Stimulated activated naive CD8-positive, alpha-beta T cell treated with anti-CD3 and anti-CD28 coated beads, Interleukin-15, amount 100 ng/mL, for 72 hours (primary cell): ENCODE results near the gene LRRC71.
A peak's percentile ranks its signal among the peaks of the same experiment; 100 is the strongest.

Experiments
- ATAC-seq: fragments of 150-1000 bp; cut with Tn5 transposase; 2 replicates; pipeline ENCODE4 v1.10.0; 2021; ENCODE audit warnings: mild to moderate bottlenecking, moderate library complexity
- DNase-seq, 2 donors: peaks; one replicate each; pipeline ENCODE4 v3.0.0; 2021 to 2022
- H3K27ac Mint-ChIP-seq, 2 donors: one replicate each; pipeline ENCODE4 v1.8.0; 2022; ENCODE audit warnings: mild to moderate bottlenecking in 2 of 2, mixed read lengths in 2 of 2, moderate library complexity in 2 of 2
- H3K27me3 Mint-ChIP-seq: one replicate; pipeline ENCODE4 v1.8.0; 2022; ENCODE audit warnings: mixed read lengths
- H3K4me1 Mint-ChIP-seq: one replicate; pipeline ENCODE4 v1.8.0; 2022; ENCODE audit warnings: mild to moderate bottlenecking, mixed read lengths
- H3K4me3 Mint-ChIP-seq, 2 donors: one replicate each; pipeline ENCODE4 v1.8.0; 2022; ENCODE audit warnings: mild to moderate bottlenecking in 2 of 2, mixed read lengths in 2 of 2, moderate library complexity in 1 of 2
- H3K9me3 Mint-ChIP-seq, 2 donors: one replicate each; pipeline ENCODE4 v1.8.0; 2022; ENCODE audit warnings: mixed read lengths in 2 of 2

LRRC71 gene

DNA sequence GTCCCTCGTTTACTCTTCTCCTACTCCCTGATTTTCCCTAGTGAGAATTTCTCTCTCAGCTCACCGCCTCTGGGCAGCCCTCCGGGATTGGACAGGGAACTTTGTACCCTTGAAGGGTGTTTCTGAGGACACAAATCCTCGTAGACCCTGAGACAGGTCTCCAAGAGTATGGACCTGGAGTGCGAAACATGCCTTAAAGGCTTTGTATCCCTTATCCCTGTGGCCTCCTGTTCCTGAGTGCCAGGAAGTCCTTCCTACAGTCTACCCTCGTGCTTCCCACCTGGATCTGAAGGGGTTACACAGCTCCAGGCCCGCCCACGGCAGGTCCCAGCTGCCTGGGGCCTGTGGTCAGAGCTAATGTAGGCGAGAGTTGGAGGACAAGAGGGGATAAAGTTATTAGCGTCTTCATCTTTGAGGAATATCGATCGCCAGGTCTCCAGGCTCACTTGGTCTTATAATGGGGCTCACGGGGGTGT lies 34.5 kb upstream of the LRRC71 start:
- peaks cover 73% of the 10 kb centered on the region for H3K27me3 Mint-ChIP-seq
- ATAC-seq (no peak), DNase-seq (no peak)
- peak overlapping the region in 1 of 2 donors; percentile 16 for H3K27ac Mint-ChIP-seq
- no peak overlapping the region for H3K4me3 Mint-ChIP-seq
- no peaks in the 10 kb centered on the region for H3K9me3 Mint-ChIP-seq
- no peaks in the 10 kb centered on the region for H3K4me1 Mint-ChIP-seq

DNA sequence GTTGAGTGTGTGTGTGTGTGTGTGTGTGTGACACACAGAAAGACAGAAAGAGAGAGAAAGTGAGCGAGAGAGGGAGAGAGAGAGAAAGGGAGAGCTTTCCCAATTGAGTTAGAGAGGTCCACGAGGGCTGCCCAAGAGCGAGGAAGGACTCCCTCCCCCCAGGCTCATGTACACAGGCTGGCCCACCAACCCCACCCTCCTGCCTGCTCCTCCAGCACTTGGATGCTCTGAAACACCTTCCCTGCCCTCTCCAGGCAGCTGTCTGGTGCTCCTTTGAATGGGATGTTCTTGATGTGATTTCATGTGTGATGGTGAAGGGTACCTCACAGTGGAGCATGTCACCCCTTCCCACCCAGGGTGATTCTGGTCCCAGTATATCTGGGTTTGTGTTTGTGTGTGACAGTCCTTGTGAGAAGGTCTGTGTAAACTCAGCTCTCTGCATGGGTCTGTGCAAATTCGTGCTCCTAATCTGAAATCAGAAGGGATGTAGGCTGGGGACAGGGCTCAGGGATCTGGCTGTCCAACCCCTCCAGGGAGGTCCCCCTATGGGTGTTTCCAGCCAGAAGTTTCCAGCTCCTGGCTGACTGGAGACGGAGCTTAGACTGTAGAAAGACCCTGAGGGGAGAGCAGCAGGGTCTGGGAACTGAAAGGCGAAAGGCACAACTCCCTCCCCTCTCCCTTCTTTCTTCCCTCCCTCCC lies 33.7 kb upstream of the LRRC71 start:
- Mint-ChIP-seq H3K27me3 (peaks cover 76% of the 10 kb centered on the region), H3K4me1 (peaks cover 2% of the 10 kb centered on the region), H3K27ac (peak overlapping the region in 1 of 2 donors; percentile 16), H3K9me3 (no peaks in the 10 kb centered on the region), H3K4me3 (no peak overlapping the region)
- ATAC-seq, result no peak
- no peak for DNase-seq

- no peak overlapping the region for H3K4me3 Mint-ChIP-seq
Observed at GRCh38 chr1:156887317-156887716, 33.1 kb upstream of the LRRC71 start.

GRCh38 chr1:156887734-156888133 lies 32.7 kb upstream of the LRRC71 start:
- ATAC-seq (no peak), DNase-seq (no peak)
- peaks cover 8% of the 10 kb centered on the region for H3K4me1 Mint-ChIP-seq
- H3K27me3 Mint-ChIP-seq, result peaks cover 78% of the 10 kb centered on the region
- H3K4me3 Mint-ChIP-seq, result no peak overlapping the region
- H3K9me3 Mint-ChIP-seq, result no peaks in the 10 kb centered on the region
- no peak overlapping the region for H3K27ac Mint-ChIP-seq

More at GRCh38 chr1:156887317-156887716, 33.1 kb upstream of the LRRC71 start:
- ATAC-seq (no peak), DNase-seq (no peak)
- peaks cover 76% of the 10 kb centered on the region for H3K27me3 Mint-ChIP-seq
- H3K4me1 Mint-ChIP-seq, result peaks cover 5% of the 10 kb centered on the region
- H3K9me3 Mint-ChIP-seq, result no peaks in the 10 kb centered on the region
- no peak overlapping the region for H3K27ac Mint-ChIP-seq

- H3K4me3 Mint-ChIP-seq, result no peak overlapping the region
- H3K9me3 Mint-ChIP-seq, result no peaks in the 10 kb centered on the region
- peaks cover 87% of the 10 kb centered on the region for H3K27me3 Mint-ChIP-seq
- peaks cover 14% of the 10 kb centered on the region for H3K4me1 Mint-ChIP-seq
- peak; percentile 35 to 47 for DNase-seq
- ATAC-seq, result no peak
- H3K27ac Mint-ChIP-seq, result no peak overlapping the region
Observed at GRCh38 chr1:156889802-156890580, 30.4 kb upstream of the LRRC71 start.

DNA sequence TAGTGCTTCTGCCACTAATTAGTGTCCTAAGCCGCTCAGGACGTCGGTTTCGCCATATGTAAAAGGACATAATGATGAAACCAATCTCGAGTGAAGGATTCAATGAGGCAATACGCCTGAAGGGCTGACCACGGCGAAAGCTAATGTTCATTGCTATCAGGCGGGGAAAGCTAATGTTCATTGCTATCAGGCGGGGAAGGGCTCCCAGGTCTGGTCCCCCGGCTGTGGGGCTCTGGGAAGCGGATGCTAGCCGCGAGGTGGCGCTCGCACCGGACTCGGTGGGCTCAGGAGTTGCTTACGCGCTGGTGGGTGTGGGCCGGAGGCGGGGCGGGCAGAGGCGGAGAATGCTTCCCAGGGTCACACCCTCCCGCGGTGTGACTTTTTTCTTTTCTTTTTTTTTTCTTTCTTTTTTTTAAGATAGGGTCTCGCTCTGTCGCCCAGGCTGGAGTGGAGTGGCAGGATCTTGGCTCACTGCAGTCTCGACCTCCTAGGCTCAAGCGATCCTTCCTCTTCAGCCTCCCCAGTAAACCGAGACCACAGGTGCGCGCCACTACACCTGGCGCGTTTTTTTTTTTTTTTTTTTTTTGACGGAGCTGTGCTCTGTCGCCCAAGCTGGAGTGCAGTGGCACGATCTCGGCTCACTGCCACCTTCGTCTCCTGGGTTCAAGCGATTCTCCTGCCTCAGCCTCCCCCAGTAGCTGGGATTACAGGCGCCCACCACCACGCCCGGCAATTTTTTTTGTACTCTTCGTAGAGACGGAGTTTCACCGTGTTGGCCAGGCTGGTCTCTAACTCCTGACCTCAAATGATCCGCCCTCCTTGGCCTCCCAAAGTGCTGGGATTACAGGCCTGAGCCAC lies 28.0 kb upstream of the LRRC71 start:
- DNase-seq, result peak; percentile 86 to 87
- peak; percentile 94 for ATAC-seq
- Mint-ChIP-seq H3K9me3 (no peaks in the 10 kb centered on the region), H3K27ac (no peak overlapping the region), H3K27me3 (peaks cover 91% of the 10 kb centered on the region), H3K4me1 (peaks cover 19% of the 10 kb centered on the region), H3K4me3 (peak overlapping the region; percentile 61 to 76)

- H3K27ac Mint-ChIP-seq, result no peak within 1 kb of the TSS
- peak; percentile 14 for ATAC-seq
Observed at GRCh38 chr1:156893048-156893953, 27.1 kb upstream of the LRRC71 start, which contains the start of gene PEAR1. Gene PEAR1, plus strand, starts transcription at chr1:156893718. Its CDS starts 10,209 bp downstream, at chr1:156903927.

GRCh38 chr1:156894001-156894400 lies 26.4 kb upstream of the LRRC71 start:
- Mint-ChIP-seq H3K9me3 (no peaks in the 10 kb centered on the region), H3K4me3 (no peak overlapping the region)

More at GRCh38 chr1:156893048-156893953, 27.1 kb upstream of the LRRC71 start, which contains the start of gene PEAR1:
- peaks cover 91% of the 10 kb centered on the region for H3K27me3 Mint-ChIP-seq
- no peak for DNase-seq
- peaks cover 26% of the 10 kb centered on the region for H3K4me1 Mint-ChIP-seq
- H3K9me3 Mint-ChIP-seq, result no peaks in the 10 kb centered on the region
- H3K4me3 Mint-ChIP-seq, result peak within 1 kb of the TSS; percentile 61 to 76

DNA sequence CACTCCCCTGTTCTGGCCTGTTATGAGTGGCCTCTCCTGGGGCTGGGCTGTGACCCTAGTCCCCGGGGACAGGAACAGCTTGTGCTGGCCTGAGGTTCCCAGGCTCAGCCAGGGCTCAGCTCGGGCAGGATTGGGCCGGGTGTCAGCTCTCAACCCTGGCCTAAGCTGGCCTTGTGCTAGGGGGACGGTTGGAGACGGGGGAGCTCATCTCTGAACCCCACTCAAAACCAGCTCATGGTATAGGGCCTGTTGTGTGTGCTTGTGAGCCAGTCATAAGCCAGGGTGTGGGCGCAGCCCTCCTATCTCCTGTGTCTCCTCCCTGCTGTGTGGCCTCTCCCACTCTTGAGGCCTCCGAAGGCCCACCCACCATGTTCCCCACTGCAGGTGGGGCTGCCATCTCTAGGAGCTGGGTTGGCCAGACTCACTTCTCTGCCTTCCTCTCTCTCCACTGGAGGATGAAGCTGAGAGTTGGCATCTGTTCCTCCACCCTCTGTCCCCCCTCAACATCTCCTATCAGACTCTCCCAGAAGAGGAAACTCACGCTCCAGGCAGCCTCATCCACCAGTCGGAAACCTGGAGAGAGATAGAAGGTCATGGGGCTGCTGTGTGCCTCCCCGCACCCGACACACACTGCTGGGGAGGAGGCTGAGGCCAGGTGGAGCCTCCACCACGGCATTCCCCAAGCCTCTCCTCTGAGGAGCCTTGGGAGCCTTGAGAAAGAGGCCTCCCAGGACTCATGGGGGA lies 25.5 kb upstream of the LRRC71 start:
- Mint-ChIP-seq H3K4me3 (no peak overlapping the region), H3K4me1 (peaks cover 31% of the 10 kb centered on the region), H3K27ac (no peak overlapping the region), H3K27me3 (peaks cover 88% of the 10 kb centered on the region), H3K9me3 (no peaks in the 10 kb centered on the region)
- DNase-seq, result no peak
- no peak for ATAC-seq

More at GRCh38 chr1:156894001-156894400, 26.4 kb upstream of the LRRC71 start:
- DNase-seq (no peak), ATAC-seq (no peak)
- peaks cover 91% of the 10 kb centered on the region for H3K27me3 Mint-ChIP-seq
- peaks cover 31% of the 10 kb centered on the region for H3K4me1 Mint-ChIP-seq
- H3K27ac Mint-ChIP-seq, result no peak overlapping the region

DNA sequence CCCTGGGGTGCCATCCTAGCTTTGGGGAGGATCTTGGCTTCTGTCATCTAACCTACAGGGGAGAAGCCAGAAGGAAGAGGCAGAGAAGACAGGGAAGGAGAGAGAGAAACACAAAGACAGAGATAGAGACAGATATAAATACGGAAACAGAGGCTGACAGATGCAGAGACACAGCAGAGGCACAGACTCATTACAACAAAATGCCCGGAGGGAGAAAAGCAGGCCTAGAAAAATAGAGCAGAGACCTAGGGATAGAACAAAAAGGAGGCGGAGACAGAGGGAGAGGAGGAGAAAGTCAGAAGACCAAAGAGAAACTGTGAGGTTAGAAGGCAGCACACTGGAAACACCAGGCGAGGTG lies 25.0 kb upstream of the LRRC71 start:
- no peak overlapping the region for H3K27ac Mint-ChIP-seq
- ATAC-seq (no peak), DNase-seq (no peak)
- H3K4me3 Mint-ChIP-seq, result no peak overlapping the region
- peaks cover 82% of the 10 kb centered on the region for H3K27me3 Mint-ChIP-seq
- H3K4me1 Mint-ChIP-seq, result peaks cover 31% of the 10 kb centered on the region
- no peaks in the 10 kb centered on the region for H3K9me3 Mint-ChIP-seq

DNA sequence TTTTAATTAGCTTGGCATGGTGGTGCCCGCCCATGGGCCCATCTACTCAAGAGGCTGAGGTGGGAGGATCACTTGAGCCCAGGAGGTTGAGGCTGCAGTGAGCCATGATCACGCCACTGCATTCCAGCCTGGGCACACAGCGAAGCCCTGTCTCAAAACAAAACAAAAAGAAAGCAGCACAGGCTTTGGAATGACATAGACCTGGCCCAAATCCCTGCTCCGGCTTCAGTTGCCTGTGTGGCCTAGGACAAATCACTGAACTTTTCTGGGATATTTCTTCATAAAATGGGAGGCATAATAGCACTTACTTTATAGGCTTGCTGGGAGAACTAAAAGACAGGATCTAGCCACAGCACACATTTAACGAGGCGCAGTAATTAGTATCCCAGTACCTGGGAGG lies 24.5 kb upstream of the LRRC71 start:
- peaks cover 77% of the 10 kb centered on the region for H3K27me3 Mint-ChIP-seq
- no peak for ATAC-seq
- H3K4me3 Mint-ChIP-seq, result no peak overlapping the region
- H3K27ac Mint-ChIP-seq, result no peak overlapping the region
- H3K4me1 Mint-ChIP-seq, result peaks cover 31% of the 10 kb centered on the region
- no peak for DNase-seq
- H3K9me3 Mint-ChIP-seq, result no peaks in the 10 kb centered on the region

GRCh38 chr1:156896490-156897033 lies 23.9 kb upstream of the LRRC71 start:
- no peaks in the 10 kb centered on the region for H3K9me3 Mint-ChIP-seq
- no peak overlapping the region for H3K27ac Mint-ChIP-seq
- peaks cover 71% of the 10 kb centered on the region for H3K27me3 Mint-ChIP-seq
- ATAC-seq (no peak), DNase-seq (no peak)
- no peak overlapping the region for H3K4me3 Mint-ChIP-seq
- H3K4me1 Mint-ChIP-seq, result peaks cover 31% of the 10 kb centered on the region

GRCh38 chr1:156897078-156897825 lies 23.2 kb upstream of the LRRC71 start:
- H3K4me1 Mint-ChIP-seq, result peaks cover 26% of the 10 kb centered on the region
- ATAC-seq (no peak), DNase-seq (no peak)
- H3K9me3 Mint-ChIP-seq, result no peaks in the 10 kb centered on the region
- peak overlapping the region in 1 of 2 donors; percentile 12 for H3K4me3 Mint-ChIP-seq
- peaks cover 64% of the 10 kb centered on the region for H3K27me3 Mint-ChIP-seq
- H3K27ac Mint-ChIP-seq, result peak overlapping the region in 1 of 2 donors; percentile 61
